ENCODE measurements around the gene HLA-DQA1.
"Not testable (repeated sequence)": the region's sequence is repeated elsewhere in the genome, so short reads cannot be mapped to it uniquely, and the experiment has no call there.

Gene HLA-DQA1

GRCh38 chr6:32659856-32660595 lies 22.8 kb downstream of the HLA-DQA1 start:
- DNase-seq: no peak

- no peak for DNase-seq
Observed at GRCh38 chr6:32662099-32662498, 24.9 kb downstream of the HLA-DQA1 start.

- no peak for DNase-seq
Observed at GRCh38 chr6:32662836-32663235, 25.6 kb downstream of the HLA-DQA1 start.

- DNase-seq: no peak
Observed at GRCh38 chr6:32664354-32664753, 27.1 kb downstream of the HLA-DQA1 start.

GRCh38 chr6:32664827-32665362 lies 27.7 kb downstream of the HLA-DQA1 start:
- DNase-seq: peak; percentile 66

GRCh38 chr6:32665661-32666060 lies 28.5 kb downstream of the HLA-DQA1 start:
- no peak for DNase-seq

- peak; percentile 56 for DNase-seq
Observed at GRCh38 chr6:32666420-32667300, 29.5 kb downstream of the HLA-DQA1 start, which contains the start of gene HLA-DQB1. Gene HLA-DQB1, minus strand, starts transcription at chr6:32666657. Its CDS starts 50 bp downstream, at chr6:32666607.

- no peak for DNase-seq
Observed at GRCh38 chr6:32668226-32668747, 31.1 kb downstream of the HLA-DQA1 start.

GRCh38 chr6:32669240-32669639 lies 32.0 kb downstream of the HLA-DQA1 start:
- no peak for DNase-seq

- DNase-seq: no peak
Observed at GRCh38 chr6:32669893-32670292, 32.7 kb downstream of the HLA-DQA1 start.

GRCh38 chr6:32671908-32672307 lies 34.7 kb downstream of the HLA-DQA1 start:
- DNase-seq: not testable (repeated sequence)

GRCh38 chr6:32674123-32674522 lies 36.9 kb downstream of the HLA-DQA1 start:
- not testable (repeated sequence) for DNase-seq

- no peak for DNase-seq
Observed at GRCh38 chr6:32679492-32679891, 42.3 kb downstream of the HLA-DQA1 start.

GRCh38 chr6:32680055-32680454 lies 42.8 kb downstream of the HLA-DQA1 start:
- no peak for DNase-seq

GRCh38 chr6:32684246-32684645 lies 47.0 kb downstream of the HLA-DQA1 start:
- no peak for DNase-seq

GRCh38 chr6:32685603-32686002 lies 48.4 kb downstream of the HLA-DQA1 start:
- DNase-seq: no peak

GRCh38 chr6:32689531-32690501 lies 52.6 kb downstream of the HLA-DQA1 start:
- DNase-seq: no peak

GRCh38 chr6:32692019-32692418 lies 54.8 kb downstream of the HLA-DQA1 start:
- no peak for DNase-seq
